Right atrium auricular region (tissue), 2 donors: ENCODE measurements around the gene CRB1. TPM values are rescaled to one million over a fixed set of nuclear protein-coding genes. Genes with fewer than 3 reads are reported as not detected.

ENCODE experiments used
- DNase-seq: peaks from one replicate; pipeline ENCODE4 v3.0.0-alpha.2; 2019; ENCODE audit warnings: low spot score
- H3K27ac ChIP-seq, 2 donors: fragments of 200-600 bp; sonication (generic); 1 replicate in 1 of 2; 2 replicates in 1 of 2; pipeline ENCODE4 v1.5.1; 2016 to 2019
- H3K27me3 ChIP-seq, 2 donors: fragments of 200-600 bp; sonication (generic); one replicate each; pipeline versions ENCODE4 v1.5.1 to v1.6.0; 2017 to 2019
- H3K36me3 ChIP-seq: fragments of 200-600 bp; sonication (generic); one replicate; pipeline ENCODE4 v1.5.1; 2016
- H3K4me1 ChIP-seq, 2 donors: fragments of 200-600 bp; sonication (generic); one replicate each; pipeline versions ENCODE4 v1.5.1 to v1.6.0; 2017 to 2019
- H3K4me3 ChIP-seq, 2 donors: fragments of 200-600 bp; sonication (generic); 1 replicate in 1 of 2; 2 replicates in 1 of 2; pipeline ENCODE4 v1.5.1; 2017 to 2019; ENCODE audit warnings: mild to moderate bottlenecking in 1 of 2, moderate library complexity in 1 of 2
- H3K9me3 ChIP-seq, 2 donors: fragments of 200-600 bp; sonication (generic); one replicate each; pipeline ENCODE4 v1.5.1; 2019
- total RNA-seq, 2 donors: library from RNA; depleted of rRNA; stranded (reverse); fragments of >200 nt; gene quantifications; one replicate each; pipeline ENCODE4 v1.1.0, GENCODE V29; 2016
- TF ChIP-seq, protein P1 (sequence below), 2 donors: fragments of 200-600 bp; sonication (generic); IDR thresholded peaks; one replicate each; pipeline ENCODE4 v1.5.1; 2019; ENCODE audit warnings: antibody characterized with exemption in 2 of 2

The CRB1 gene
- total RNA-seq, 2 donors from 2014 or later = 0.11 to 0.75 TPM

DNA sequence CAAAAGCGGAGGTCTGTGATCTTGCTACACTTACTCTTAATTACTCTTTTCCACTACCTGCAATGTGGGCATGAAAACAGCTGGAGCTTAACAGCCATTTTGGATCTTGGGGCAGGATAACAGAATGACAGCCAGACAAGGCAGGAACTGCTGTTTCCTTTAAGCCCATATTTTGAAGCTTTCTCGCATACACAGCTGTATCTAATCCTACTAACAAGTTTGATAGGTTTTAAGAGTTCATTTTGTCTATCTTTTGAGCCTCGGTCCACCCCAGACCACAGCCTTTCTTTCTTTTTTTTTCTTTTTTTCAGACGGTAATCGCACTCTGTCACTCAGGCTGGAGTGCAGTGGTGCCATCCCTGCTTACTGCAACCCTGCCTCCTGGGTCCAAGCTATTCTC is 42.4 kb upstream of the CRB1 start:
- Histone ChIP-seq H3K27me3 (no peaks in the 10 kb centered on the region), H3K9me3 (no peaks in the 10 kb centered on the region), H3K36me3 (no peaks in the 10 kb centered on the region), H3K4me3 (no peak overlapping the region), H3K27ac (no peak overlapping the region), H3K4me1 (no peaks in the 10 kb centered on the region)
- TF ChIP-seq, protein P1, sequence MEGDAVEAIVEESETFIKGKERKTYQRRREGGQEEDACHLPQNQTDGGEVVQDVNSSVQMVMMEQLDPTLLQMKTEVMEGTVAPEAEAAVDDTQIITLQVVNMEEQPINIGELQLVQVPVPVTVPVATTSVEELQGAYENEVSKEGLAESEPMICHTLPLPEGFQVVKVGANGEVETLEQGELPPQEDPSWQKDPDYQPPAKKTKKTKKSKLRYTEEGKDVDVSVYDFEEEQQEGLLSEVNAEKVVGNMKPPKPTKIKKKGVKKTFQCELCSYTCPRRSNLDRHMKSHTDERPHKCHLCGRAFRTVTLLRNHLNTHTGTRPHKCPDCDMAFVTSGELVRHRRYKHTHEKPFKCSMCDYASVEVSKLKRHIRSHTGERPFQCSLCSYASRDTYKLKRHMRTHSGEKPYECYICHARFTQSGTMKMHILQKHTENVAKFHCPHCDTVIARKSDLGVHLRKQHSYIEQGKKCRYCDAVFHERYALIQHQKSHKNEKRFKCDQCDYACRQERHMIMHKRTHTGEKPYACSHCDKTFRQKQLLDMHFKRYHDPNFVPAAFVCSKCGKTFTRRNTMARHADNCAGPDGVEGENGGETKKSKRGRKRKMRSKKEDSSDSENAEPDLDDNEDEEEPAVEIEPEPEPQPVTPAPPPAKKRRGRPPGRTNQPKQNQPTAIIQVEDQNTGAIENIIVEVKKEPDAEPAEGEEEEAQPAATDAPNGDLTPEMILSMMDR (IDR thresholded peaks at IDR 0.05) = no peak
- DNase-seq = no peak

- H3K27ac ChIP-seq = no peak overlapping the region
- TF ChIP-seq, protein P1 (IDR thresholded peaks at IDR 0.05) = no peak
- DNase-seq = no peak
- no peak overlapping the region for H3K4me3 ChIP-seq
- no peaks in the 10 kb centered on the region for H3K27me3 ChIP-seq
- H3K4me1 ChIP-seq = no peaks in the 10 kb centered on the region
- H3K36me3 ChIP-seq = no peaks in the 10 kb centered on the region
- no peaks in the 10 kb centered on the region for H3K9me3 ChIP-seq
Measured at GRCh38 chr1:197234581-197234980, 33.5 kb upstream of the CRB1 start.

- TF ChIP-seq, protein P1 (IDR thresholded peaks at IDR 0.05) = no peak
- Histone ChIP-seq H3K27ac (no peak overlapping the region), H3K27me3 (no peaks in the 10 kb centered on the region), H3K4me3 (no peak overlapping the region), H3K9me3 (no peaks in the 10 kb centered on the region), H3K36me3 (no peaks in the 10 kb centered on the region), H3K4me1 (no peaks in the 10 kb centered on the region)
- DNase-seq = no peak
Measured at GRCh38 chr1:197235355-197235754, 32.7 kb upstream of the CRB1 start.

DNA sequence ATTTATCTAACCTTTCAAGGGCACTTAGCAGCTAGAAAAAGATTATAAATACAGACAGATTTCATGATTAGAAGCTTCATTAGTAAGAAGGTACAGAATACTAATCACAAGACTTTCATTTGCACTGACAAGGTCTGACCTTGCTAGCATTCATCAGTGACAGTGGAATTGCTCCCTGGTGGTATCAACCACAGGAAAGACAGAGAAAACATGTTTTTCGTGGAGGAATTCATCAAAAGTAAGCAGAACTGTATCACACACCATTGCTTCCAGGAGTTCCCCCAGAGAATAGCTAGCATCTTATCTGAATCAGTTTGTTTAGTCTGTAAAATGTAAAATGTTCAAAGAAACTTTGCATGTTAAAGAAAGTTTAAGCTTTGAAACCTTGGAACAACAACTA is 20.6 kb upstream of the CRB1 start:
- Histone ChIP-seq H3K36me3 (no peaks in the 10 kb centered on the region), H3K27me3 (no peaks in the 10 kb centered on the region), H3K4me1 (no peaks in the 10 kb centered on the region), H3K9me3 (no peaks in the 10 kb centered on the region), H3K27ac (no peak overlapping the region), H3K4me3 (no peak overlapping the region)
- TF ChIP-seq, protein P1 (IDR thresholded peaks at IDR 0.05) = no peak
- no peak for DNase-seq

- H3K27me3 ChIP-seq = no peaks in the 10 kb centered on the region
- TF ChIP-seq, protein P1 (IDR thresholded peaks at IDR 0.05) = no peak
- no peak for DNase-seq
Measured at GRCh38 chr1:197249324-197249723, 18.7 kb upstream of the CRB1 start.

GRCh38 chr1:197250616-197251015 is 17.4 kb upstream of the CRB1 start:
- no peaks in the 10 kb centered on the region for H3K4me1 ChIP-seq
- H3K27ac ChIP-seq = no peak overlapping the region
- DNase-seq = no peak
- no peaks in the 10 kb centered on the region for H3K9me3 ChIP-seq
- no peaks in the 10 kb centered on the region for H3K27me3 ChIP-seq
- TF ChIP-seq, protein P1 (IDR thresholded peaks at IDR 0.05) = no peak
- no peaks in the 10 kb centered on the region for H3K36me3 ChIP-seq
- H3K4me3 ChIP-seq = no peak overlapping the region

More at GRCh38 chr1:197249324-197249723, 18.7 kb upstream of the CRB1 start:
- Histone ChIP-seq H3K4me3 (no peak overlapping the region), H3K9me3 (no peaks in the 10 kb centered on the region), H3K36me3 (no peaks in the 10 kb centered on the region), H3K27ac (no peak overlapping the region), H3K4me1 (no peaks in the 10 kb centered on the region)
